ENCODE results near the gene SLC30A4.

DNA sequence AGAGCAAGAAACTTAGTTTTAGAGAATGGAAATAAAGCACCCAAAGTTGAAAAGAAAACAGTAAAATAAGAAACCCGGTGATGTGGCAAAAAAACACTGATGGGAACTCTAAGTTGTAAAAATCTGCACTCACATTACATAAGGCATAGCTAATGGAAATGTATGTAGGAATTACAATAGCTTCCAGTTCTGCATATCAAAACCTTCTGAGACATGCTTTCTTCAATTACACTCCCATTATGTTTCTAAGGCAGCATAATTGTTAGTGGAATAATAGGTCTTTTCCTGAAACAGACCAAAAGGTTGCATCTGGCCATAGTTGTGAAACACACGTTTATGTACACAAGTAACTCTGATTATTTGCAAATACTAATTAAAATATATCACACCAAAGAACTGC, 41.4 kb downstream of the SLC30A4 start:
- TF ChIP-seq, protein P1, sequence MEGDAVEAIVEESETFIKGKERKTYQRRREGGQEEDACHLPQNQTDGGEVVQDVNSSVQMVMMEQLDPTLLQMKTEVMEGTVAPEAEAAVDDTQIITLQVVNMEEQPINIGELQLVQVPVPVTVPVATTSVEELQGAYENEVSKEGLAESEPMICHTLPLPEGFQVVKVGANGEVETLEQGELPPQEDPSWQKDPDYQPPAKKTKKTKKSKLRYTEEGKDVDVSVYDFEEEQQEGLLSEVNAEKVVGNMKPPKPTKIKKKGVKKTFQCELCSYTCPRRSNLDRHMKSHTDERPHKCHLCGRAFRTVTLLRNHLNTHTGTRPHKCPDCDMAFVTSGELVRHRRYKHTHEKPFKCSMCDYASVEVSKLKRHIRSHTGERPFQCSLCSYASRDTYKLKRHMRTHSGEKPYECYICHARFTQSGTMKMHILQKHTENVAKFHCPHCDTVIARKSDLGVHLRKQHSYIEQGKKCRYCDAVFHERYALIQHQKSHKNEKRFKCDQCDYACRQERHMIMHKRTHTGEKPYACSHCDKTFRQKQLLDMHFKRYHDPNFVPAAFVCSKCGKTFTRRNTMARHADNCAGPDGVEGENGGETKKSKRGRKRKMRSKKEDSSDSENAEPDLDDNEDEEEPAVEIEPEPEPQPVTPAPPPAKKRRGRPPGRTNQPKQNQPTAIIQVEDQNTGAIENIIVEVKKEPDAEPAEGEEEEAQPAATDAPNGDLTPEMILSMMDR (conservative IDR thresholded peaks at IDR 0.05; ENCODE audit: low read length) = no peak
- no peak for TF ChIP-seq EZH2phosphoT487 (IDR thresholded peaks at IDR 0.05; ENCODE audit: borderline replicate concordance)

Data from Loucy (cell line).